Measurements from ENCODE around the gene CHD2.

Gene CHD2

DNA sequence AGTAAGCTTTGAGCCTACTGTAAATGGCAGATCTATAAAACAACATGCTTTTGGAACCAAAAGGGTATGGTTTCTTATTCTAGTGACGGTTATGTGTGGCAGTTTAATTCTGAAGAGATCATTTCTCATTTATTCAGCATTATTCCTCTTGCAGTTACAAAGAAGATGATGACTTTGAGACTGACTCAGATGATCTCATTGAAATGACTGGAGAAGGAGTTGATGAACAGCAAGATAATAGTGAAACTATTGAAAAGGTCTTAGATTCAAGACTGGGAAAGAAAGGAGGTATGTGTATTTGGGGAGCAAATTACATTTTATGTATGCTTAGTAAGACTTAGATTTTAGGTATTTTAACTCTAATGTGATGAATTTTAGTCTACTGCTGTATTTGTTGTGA lies 41.5 kb downstream of the CHD2 start:
- Histone ChIP-seq H3K27me3 (ENCODE audit: insufficient read depth, low read depth) (no peaks in the 10 kb centered on the region), H4K20me1 (ENCODE audit: insufficient read depth) (no peaks in the 10 kb centered on the region), H3K9ac (no peak overlapping the region), H3K79me2 (ENCODE audit: insufficient read depth, low read depth) (no peaks in the 10 kb centered on the region; the same call in 1 of the 2 replicates), H3K36me3 (ENCODE audit: insufficient read depth) (peaks cover 53% of the 10 kb centered on the region), H3K4me2 (no peak overlapping the region), H3K27ac (no peak overlapping the region), H3K4me1 (ENCODE audit: low read depth, poor library complexity, severe bottlenecking) (peaks cover 5% of the 10 kb centered on the region), H3K4me3 (IDR thresholded peaks at IDR 0.05; ENCODE audit: insufficient read depth, low read depth, low read length) (no peak overlapping the region), H2AFZ (ENCODE audit: low read depth) (no peak overlapping the region)
- no peak for TF ChIP-seq CTCF (conservative IDR thresholded peaks at IDR 0.05; ENCODE audit: low read depth, low read length)

DNA sequence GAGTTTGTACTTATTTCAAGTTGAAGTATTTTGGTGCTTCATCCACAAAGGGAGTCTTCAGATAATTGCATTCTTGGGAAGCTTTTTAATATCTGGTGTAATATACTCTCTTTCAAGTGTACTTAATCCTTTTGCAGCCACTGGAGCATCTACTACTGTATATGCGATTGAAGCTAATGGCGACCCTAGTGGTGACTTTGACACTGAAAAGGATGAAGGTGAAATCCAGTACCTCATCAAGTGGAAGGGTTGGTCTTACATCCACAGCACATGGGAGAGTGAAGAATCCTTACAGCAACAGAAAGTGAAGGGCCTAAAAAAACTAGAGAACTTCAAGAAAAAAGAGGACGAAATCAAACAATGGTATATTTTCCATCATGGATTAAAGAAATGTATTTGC lies 42.6 kb downstream of the CHD2 start:
- H3K79me2 ChIP-seq (ENCODE audit: insufficient read depth, low read depth), result no peaks in the 10 kb centered on the region; the same call in 1 of the 2 replicates

GRCh38 chr15:92943581-92943980 lies 43.5 kb downstream of the CHD2 start:
- H3K27ac ChIP-seq, result no peak overlapping the region
- H3K4me3 ChIP-seq (IDR thresholded peaks at IDR 0.05; ENCODE audit: insufficient read depth, low read depth, low read length), result no peak overlapping the region
- no peak overlapping the region for H3K4me2 ChIP-seq
- H3K79me2 ChIP-seq (ENCODE audit: insufficient read depth, low read depth), result no peaks in the 10 kb centered on the region; the same call in 1 of the 2 replicates
- H3K27me3 ChIP-seq (ENCODE audit: insufficient read depth, low read depth), result no peaks in the 10 kb centered on the region
- no peak overlapping the region for H2AFZ ChIP-seq (ENCODE audit: low read depth)
- no peak overlapping the region for H3K9ac ChIP-seq
- no peaks in the 10 kb centered on the region for H3K4me1 ChIP-seq (ENCODE audit: low read depth, poor library complexity, severe bottlenecking)
- no peaks in the 10 kb centered on the region for H4K20me1 ChIP-seq (ENCODE audit: insufficient read depth)
- TF ChIP-seq CTCF (conservative IDR thresholded peaks at IDR 0.05; ENCODE audit: low read depth, low read length), result no peak
- H3K36me3 ChIP-seq (ENCODE audit: insufficient read depth), result peaks cover 58% of the 10 kb centered on the region

More for the DNA sequence above, 42.6 kb downstream of the CHD2 start:
- Histone ChIP-seq H4K20me1 (ENCODE audit: insufficient read depth) (no peaks in the 10 kb centered on the region), H3K4me3 (IDR thresholded peaks at IDR 0.05; ENCODE audit: insufficient read depth, low read depth, low read length) (no peak overlapping the region), H3K27me3 (ENCODE audit: insufficient read depth, low read depth) (no peaks in the 10 kb centered on the region), H3K4me1 (ENCODE audit: low read depth, poor library complexity, severe bottlenecking) (no peaks in the 10 kb centered on the region), H3K27ac (no peak overlapping the region), H2AFZ (ENCODE audit: low read depth) (no peak overlapping the region), H3K36me3 (ENCODE audit: insufficient read depth) (peaks cover 56% of the 10 kb centered on the region), H3K9ac (no peak overlapping the region), H3K4me2 (no peak overlapping the region)
- TF ChIP-seq CTCF (conservative IDR thresholded peaks at IDR 0.05; ENCODE audit: low read depth, low read length), result no peak

DNA sequence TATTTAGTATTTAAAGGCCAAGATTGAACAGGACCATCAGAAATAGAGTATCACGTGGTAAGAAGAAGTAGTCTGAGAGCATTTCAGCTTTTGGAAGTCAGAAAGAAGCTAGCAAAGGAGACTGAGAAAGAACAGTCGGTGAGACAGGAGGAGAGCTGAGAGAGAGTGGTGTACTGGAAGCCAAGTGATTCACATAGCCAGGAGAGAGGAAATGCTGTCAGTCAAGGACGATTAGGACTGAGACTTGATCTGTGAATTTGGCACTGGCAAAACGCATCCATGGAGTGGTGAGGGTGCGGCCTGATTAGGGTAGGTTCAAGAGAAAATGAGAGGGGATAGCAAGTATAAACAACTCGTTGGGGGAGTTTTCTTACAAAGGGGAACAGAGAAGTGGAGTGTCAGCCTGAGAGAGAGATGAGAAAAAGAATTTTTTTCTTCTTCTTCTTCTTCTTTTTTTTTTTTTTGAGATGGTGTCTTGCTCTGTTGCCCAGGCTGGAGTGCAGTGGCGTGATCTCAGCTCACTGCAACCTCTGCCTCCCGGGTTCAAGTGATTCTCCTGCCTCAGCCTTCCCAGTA lies 44.9 kb downstream of the CHD2 start:
- peaks cover 66% of the 10 kb centered on the region for H3K36me3 ChIP-seq (ENCODE audit: insufficient read depth)
- no peak overlapping the region for H2AFZ ChIP-seq (ENCODE audit: low read depth)
- H3K79me2 ChIP-seq (ENCODE audit: insufficient read depth, low read depth), result no peaks in the 10 kb centered on the region; the same call in 1 of the 2 replicates
- H3K27me3 ChIP-seq (ENCODE audit: insufficient read depth, low read depth), result no peaks in the 10 kb centered on the region
- no peaks in the 10 kb centered on the region for H3K4me1 ChIP-seq (ENCODE audit: low read depth, poor library complexity, severe bottlenecking)
- no peak overlapping the region for H3K4me2 ChIP-seq
- H4K20me1 ChIP-seq (ENCODE audit: insufficient read depth), result no peaks in the 10 kb centered on the region
- no peak overlapping the region for H3K4me3 ChIP-seq (IDR thresholded peaks at IDR 0.05; ENCODE audit: insufficient read depth, low read depth, low read length)
- no peak overlapping the region for H3K27ac ChIP-seq
- TF ChIP-seq CTCF (conservative IDR thresholded peaks at IDR 0.05; ENCODE audit: low read depth, low read length), result no peak
- H3K9ac ChIP-seq, result no peak overlapping the region
